IPS-20b (cell line): ENCODE measurements around the gene NUDT8.
"Not testable (repeated sequence)": the region's sequence is repeated elsewhere in the genome, so short reads cannot be mapped to it uniquely, and the experiment has no call there.

ENCODE experiments used
- H3K27ac ChIP-seq: one replicate; pipeline ENCODE4 v1.5.1; 2013; ENCODE audit warnings: low read length
- H3K27me3 ChIP-seq: 2 replicates; pipeline ENCODE4 v1.6.1; 2013; ENCODE audit warnings: mild to moderate bottlenecking, low read length, inconsistent platforms; ENCODE audit not compliant: insufficient read depth
- H3K36me3 ChIP-seq: 2 replicates; pipeline ENCODE4 v1.6.1; 2013; ENCODE audit warnings: low read depth, mild to moderate bottlenecking, inconsistent platforms, low read length, moderate library complexity; ENCODE audit not compliant: insufficient read depth
- H3K4me1 ChIP-seq: 2 replicates; pipeline ENCODE4 v1.6.1; 2013; ENCODE audit warnings: mild to moderate bottlenecking, control low read depth, inconsistent platforms, low read length, moderate library complexity; ENCODE audit not compliant: insufficient read depth
- H3K4me3 ChIP-seq: 2 replicates; pipeline ENCODE4 v1.5.1; 2013; ENCODE audit warnings: mild to moderate bottlenecking, low read length, inconsistent platforms
- H3K9ac ChIP-seq: 2 replicates; pipeline ENCODE4 v1.6.1; 2013; ENCODE audit warnings: low read depth, mild to moderate bottlenecking, inconsistent platforms, low read length, moderate library complexity
- H3K9me3 ChIP-seq: 2 replicates; pipeline ENCODE4 v1.6.1; 2013; ENCODE audit warnings: mild to moderate bottlenecking, low read depth, low read length, inconsistent platforms; ENCODE audit not compliant: insufficient read depth

The NUDT8 gene

DNA sequence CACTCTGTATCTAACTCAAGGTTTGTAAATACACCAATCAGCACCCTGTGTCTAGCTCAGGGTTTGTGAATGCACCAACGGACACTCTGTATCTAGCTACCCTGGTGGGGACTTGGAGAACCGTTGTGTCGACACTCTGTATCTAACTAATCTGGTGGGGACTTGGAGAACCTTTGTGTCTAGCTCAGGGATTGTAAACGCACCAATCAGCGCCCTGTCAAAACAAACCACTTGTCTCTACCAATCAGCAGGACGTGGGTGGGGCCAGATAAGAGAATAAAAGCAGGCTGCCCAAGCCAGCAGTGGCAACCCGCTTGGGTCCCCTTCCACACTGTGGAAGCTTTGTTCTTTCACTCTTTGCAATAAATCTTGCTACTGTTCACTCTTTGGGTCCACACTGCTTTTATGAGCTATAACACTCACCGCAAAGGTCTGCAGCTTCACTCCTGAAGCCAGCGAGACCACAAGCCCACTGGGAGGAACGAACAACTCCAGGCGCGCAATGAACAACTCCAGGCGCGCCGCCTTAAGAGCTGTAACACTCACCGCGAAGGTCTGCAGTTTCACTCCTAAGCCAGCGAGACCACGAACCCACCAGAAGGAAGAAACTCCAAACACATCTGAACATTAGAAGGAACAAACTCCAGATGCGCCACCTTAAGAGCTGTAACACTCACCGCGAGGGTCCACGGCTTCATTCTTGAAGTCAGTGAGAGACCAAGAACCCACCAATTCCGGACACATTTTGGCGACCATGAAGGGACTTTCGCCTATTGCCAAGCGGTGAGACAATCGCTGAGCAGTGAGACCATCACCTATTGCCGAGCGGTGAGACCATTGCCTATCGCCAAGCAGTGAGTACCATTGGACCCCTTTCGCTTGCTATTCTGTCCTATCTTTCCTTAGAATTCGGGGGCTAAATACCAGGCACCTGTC lies 9.8 kb downstream of the NUDT8 start:
- peak overlapping the region; percentile 91 for H3K4me3 ChIP-seq
- peak overlapping the region; percentile 71 for H3K9ac ChIP-seq
- H3K36me3 ChIP-seq, H3K27ac ChIP-seq, H3K9me3 ChIP-seq: not testable (repeated sequence)
- H3K27me3 ChIP-seq = peaks cover 48% of the 10 kb centered on the region
- peaks cover 11% of the 10 kb centered on the region; the same call in 1 of the 2 replicates for H3K4me1 ChIP-seq

DNA sequence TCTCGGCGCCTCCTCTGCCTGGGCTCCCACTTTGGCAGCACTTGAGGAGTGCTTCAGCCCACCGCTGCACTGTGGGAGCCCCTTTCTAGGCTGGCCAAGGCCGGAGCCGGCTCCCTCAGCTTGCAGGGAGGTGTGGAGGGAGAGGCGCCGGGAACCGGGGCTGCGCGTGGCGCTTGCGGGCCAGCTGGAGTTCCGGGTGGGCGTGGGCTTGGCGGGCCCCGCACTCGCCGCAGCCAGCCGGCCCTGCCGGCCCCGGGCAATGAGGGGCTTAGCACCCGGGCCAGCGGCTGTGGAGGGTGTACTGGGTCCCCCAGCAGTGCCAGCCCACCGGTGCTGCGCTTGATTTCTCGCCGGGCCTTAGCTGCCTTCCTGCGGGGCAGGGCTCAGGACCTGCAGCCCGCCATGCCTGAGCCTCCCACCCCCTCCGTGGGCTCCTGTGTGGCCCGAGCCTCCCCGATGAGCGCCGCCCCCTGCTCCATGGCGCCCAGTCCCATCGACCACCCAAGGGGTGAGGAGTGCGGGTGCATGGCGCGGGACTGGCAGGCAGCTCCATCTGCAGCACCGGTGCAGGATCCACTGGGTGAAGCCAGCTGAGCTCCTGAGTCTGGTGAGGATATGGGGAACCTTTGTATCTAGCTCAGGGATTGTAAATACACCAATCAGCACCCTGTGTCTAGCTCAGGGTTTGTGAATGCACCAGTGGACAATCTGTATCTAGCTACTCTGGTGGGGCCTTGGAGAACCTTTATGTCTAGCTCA lies 10.7 kb downstream of the NUDT8 start:
- peaks cover 48% of the 10 kb centered on the region for H3K27me3 ChIP-seq
- H3K4me3 ChIP-seq = not testable (repeated sequence)

DNA sequence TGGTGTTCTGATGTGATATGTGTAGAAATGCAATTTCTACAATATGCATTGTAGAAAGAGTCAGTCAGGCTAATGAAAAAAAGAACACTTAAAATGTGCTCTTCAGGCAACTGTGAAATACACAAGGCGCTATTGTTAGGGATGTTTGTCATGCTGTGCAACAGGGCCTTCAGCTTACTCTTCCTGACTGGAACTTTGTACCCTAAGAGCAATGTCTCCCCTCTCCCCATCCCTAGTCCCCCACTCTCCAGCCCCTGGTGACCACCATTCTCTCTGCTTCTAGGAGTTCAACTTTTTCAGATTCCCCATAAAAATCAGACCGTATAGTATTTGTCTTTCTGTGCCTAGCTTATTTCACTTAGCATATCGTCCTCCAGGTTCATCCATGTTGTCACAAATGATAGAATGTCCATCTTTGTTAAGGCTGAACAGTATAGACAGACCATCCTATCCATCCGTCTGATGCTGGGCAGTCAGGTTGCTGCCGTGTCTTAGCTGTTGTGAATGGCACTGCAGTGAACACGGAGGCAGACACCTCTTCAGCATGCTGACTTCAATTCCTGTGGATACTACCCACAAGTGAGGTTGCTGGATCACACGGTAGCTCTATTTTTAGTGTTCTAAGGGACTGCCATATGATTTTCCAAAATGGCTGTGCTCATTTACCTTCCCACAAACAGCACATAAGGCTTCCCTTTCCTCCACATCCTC lies 12.3 kb downstream of the NUDT8 start:
- H3K27ac ChIP-seq = no peak overlapping the region
- no peak overlapping the region for H3K9ac ChIP-seq

More for the DNA sequence above, 10.7 kb downstream of the NUDT8 start:
- not testable (repeated sequence) for H3K27ac ChIP-seq, H3K9ac ChIP-seq, H3K9me3 ChIP-seq, H3K36me3 ChIP-seq
- peaks cover 11% of the 10 kb centered on the region; the same call in 1 of the 2 replicates for H3K4me1 ChIP-seq

DNA sequence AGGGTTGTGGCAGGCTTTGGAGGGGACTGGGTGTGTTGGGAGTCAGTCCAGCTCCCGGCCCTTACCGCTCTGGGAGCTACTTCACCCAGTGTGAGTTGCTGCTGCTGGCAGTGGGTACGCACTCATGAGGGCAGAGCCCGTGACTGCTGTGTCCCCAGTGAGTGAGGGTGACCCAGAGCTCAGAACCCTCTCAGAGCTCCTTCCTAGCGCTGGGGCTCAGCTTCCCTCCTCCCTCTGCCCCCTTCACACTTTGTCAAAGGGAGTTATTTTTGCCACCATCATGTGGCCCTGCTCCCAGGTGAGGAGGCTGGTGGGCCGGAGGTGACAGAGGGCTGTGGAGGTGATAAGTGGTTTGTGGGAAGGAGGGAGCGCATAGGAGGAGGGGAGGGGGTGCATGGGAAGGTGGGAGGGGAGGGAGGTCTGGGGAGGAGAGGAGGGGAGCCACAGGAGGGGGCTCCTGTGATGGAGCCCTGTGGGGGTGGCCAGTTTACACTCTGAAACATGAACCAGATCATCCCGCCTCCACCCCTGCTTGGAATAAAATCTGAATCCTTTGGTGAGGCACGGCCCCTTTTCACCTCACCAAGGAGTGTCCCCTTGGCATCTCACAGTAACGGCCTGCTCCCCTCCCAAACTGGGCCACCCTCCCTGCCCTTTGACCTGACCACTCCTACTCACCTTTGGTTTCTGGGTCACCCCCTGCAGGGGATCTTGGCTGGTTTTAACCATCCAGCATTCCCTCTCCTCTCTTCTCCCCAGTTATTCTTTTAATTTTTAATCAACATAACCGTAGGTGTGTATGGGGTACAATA lies 13.1 kb downstream of the NUDT8 start:
- no peaks in the 10 kb centered on the region for H3K36me3 ChIP-seq
- H3K9me3 ChIP-seq = no peaks in the 10 kb centered on the region
- peaks cover 11% of the 10 kb centered on the region; the same call in 1 of the 2 replicates for H3K4me1 ChIP-seq
- H3K27ac ChIP-seq = no peak overlapping the region
- peaks cover 48% of the 10 kb centered on the region for H3K27me3 ChIP-seq
- peak overlapping the region; percentile 34; the same call in 1 of the 2 replicates for H3K4me3 ChIP-seq
- no peak overlapping the region for H3K9ac ChIP-seq

More for the DNA sequence above, 12.3 kb downstream of the NUDT8 start:
- H3K36me3 ChIP-seq = no peaks in the 10 kb centered on the region
- peak overlapping the region; percentile 34; the same call in 1 of the 2 replicates for H3K4me3 ChIP-seq
- H3K27me3 ChIP-seq = peaks cover 48% of the 10 kb centered on the region
- no peaks in the 10 kb centered on the region for H3K9me3 ChIP-seq
- H3K4me1 ChIP-seq = peaks cover 11% of the 10 kb centered on the region; the same call in 1 of the 2 replicates

DNA sequence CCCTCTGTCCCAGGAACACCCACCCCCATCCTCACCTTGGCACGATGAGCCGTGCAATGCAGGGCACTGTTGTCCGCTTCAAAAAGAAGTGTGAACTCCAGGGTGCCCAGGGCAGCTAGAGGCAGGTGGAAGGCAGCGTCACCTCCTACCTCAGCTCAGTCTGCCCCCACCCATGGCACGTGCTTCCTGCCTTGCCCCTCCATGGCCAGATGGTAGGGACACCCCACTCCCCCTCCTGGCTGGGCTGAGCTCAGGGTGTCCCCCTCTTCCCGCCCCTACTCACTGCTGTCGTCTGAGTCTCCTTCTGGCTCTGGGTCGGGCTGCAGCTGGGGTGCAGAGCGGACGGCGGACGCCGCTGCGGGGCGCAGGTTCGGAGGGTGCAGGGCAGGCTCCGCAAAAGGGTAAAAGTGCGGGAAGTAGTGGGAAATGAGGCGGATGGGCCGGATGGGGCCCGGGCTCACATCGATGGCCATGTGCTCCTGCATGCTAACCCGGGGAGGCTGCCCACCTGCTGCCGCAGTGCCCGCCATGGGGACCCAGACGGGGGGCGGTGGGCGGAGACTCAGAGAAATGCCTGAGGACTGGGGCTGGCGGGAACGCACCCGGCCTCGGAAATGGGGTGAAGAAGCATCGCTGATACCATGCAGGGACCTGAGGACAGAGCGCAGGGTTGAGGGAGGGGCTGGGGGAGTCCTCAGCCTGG lies 13.9 kb downstream of the NUDT8 start:
- Histone ChIP-seq H3K27ac (no peak overlapping the region), H3K4me3 (no peak overlapping the region; the same call in 1 of the 2 replicates), H3K9ac (no peak overlapping the region), H3K4me1 (peaks cover 11% of the 10 kb centered on the region; the same call in 1 of the 2 replicates), H3K9me3 (no peaks in the 10 kb centered on the region), H3K27me3 (peaks cover 48% of the 10 kb centered on the region), H3K36me3 (no peaks in the 10 kb centered on the region)

DNA sequence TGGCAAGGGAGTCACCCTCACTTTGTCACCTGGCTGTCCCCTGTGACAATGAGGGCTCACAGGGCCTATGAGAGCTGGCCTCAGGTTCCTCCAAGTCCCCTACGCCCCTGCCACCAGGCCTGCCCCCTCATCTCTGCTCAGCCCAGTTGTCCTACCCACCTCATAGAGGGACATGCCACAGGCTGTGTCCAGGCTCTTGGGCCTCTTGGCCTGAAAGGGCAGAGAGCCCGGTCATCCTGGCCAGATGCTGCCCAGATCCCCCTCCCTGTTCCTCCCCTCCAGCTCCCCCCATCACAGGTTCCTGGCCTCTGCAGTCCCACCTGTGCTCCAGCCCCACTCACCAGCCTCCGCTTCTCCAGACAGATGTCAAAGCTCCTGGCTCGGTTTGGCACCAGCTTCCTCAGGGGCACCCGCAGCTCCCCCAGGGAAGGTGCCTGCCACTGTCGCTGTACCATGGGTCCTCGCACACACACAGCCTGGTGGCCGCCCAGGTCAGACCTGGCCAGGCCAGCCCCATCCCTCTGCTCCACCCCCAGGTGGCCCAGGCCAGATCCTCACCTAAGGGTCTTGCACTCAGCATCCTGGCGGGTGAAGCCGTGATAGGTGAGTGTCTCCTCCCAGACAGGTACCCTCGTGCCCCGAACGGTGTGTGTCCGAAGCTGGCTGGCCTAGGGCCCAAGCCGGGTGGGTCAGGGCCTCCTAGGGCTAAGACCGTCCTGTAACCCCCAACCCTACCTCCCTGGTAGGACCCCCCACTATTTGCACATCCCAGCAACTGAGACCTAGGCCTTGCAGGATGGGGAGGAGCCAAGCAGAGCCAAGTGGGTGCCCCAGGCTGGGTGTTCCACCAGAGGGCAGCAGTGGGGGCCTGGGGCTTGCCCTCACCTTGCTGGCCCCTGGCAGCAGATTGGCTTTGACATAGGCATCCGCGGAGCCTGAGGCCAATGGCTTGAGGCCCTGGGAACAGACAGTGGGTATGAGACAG lies 14.7 kb downstream of the NUDT8 start:
- Histone ChIP-seq H3K4me3 (no peak overlapping the region), H3K4me1 (peaks cover 11% of the 10 kb centered on the region; the same call in 1 of the 2 replicates), H3K9me3 (no peaks in the 10 kb centered on the region), H3K27ac (no peak overlapping the region), H3K27me3 (peaks cover 42% of the 10 kb centered on the region), H3K9ac (no peak overlapping the region), H3K36me3 (no peaks in the 10 kb centered on the region)

DNA sequence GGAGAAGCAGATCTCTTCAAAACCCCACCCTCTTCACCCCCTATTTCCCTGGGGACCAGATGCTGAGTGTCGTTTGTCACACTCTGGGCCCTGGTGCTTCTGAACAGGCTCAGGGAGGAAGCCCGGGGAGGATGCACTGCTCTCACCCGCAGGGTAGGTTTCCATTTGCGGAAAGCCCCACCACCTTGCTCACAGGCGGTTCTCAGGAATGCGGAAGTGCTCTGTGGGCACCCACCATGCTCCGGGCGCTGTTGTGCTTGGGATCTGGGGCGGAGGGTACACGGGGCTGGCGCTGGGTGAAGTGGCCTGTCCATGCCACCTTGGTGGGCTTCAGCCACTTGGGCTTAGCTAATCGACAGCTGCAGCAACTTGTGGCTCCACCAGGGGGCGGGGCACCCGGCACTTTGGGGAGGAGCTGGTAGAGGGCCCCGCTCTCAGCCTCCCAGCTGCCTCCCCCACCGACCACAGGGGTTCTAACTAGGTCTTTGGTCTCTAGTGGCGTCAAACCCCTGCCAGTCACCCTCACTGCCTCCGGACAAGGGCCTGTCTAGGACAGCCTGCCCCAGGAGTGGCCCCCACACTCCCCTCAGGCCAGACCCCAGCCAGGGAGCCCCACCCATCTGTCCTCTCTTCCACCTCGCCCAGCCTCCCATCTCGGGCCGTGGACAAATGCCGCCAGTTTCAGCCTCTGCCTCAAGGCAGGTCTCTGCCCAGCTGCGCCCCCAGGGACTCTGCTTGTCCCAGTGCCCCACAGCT lies 15.6 kb downstream of the NUDT8 start:
- Histone ChIP-seq H3K36me3 (peaks cover 7% of the 10 kb centered on the region), H3K4me3 (peak overlapping the region; percentile 28; the same call in 1 of the 2 replicates), H3K4me1 (peaks cover 11% of the 10 kb centered on the region; the same call in 1 of the 2 replicates), H3K27me3 (peaks cover 33% of the 10 kb centered on the region), H3K9me3 (no peaks in the 10 kb centered on the region), H3K27ac (no peak overlapping the region), H3K9ac (no peak overlapping the region)

DNA sequence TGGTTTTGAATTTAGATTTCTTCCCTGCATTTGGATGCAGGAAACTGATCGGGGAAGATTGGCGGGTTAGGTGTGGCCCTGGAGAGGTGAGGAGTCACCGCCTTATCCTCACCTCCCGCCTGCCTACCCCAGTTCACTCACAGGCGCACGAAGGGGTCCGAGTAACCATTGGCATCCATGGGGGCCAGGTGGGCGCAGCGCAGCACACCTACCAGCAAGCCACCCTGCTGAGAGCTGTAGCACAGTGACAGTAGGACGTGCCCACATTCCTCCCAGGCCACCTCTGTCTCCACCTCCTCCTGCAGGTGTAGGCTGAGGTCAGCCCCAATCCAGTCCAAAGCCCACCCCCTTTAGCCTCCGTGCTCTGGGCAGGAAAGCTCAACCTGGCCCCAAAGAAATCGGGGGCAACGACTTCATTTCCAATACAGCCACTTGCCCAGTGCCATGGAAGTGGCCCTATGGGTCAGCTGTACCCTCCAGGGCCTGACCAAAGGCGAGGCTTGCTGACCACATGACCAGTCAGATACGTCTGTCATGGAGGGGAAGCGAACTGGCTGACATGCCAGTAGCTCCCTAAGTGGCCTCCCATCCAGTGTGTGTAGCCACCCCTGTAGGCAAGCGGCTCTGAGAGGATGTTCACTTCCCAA lies 16.3 kb downstream of the NUDT8 start:
- Histone ChIP-seq H3K27me3 (peaks cover 29% of the 10 kb centered on the region), H3K9ac (no peak overlapping the region)

DNA sequence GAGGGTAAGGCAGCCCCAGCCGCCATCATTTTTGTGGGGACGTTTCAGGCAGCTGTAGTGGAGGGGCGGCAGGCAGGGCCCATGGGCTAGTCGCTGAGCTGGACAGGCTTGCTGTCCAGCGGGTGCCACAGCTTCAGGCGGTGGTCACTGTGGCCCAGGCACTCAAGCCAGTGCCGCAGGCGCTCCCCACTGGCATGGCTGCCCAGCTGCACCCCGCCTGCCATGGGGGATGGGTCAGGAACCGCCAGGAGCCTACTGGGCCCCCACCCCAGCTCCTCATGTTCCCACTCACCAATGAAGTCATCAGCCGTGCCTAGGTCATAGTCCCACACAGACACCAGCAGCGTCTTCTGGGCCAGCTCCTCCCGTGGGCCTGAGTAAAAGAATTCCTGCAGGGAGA lies 17.0 kb downstream of the NUDT8 start:
- no peak overlapping the region for H3K4me3 ChIP-seq
- H3K9ac ChIP-seq = no peak overlapping the region
- peaks cover 22% of the 10 kb centered on the region for H3K27me3 ChIP-seq
- peaks cover 16% of the 10 kb centered on the region for H3K36me3 ChIP-seq
- no peak overlapping the region for H3K27ac ChIP-seq
- H3K4me1 ChIP-seq = peaks cover 10% of the 10 kb centered on the region; the same call in 1 of the 2 replicates
- H3K9me3 ChIP-seq = no peaks in the 10 kb centered on the region

More for the DNA sequence above, 16.3 kb downstream of the NUDT8 start:
- Histone ChIP-seq H3K4me3 (peak overlapping the region; percentile 28; the same call in 1 of the 2 replicates), H3K36me3 (peaks cover 14% of the 10 kb centered on the region), H3K27ac (no peak overlapping the region), H3K9me3 (no peaks in the 10 kb centered on the region), H3K4me1 (peaks cover 11% of the 10 kb centered on the region; the same call in 1 of the 2 replicates)
